DMS153 treated with DMSO at 0.1 percent for 48 hours (cell line): ENCODE data around the gene ZNF681.
"Not testable (repeated sequence)": the region's sequence is repeated elsewhere in the genome, so short reads cannot be mapped to it uniquely, and the experiment has no call there.

ENCODE experiments used
- DNase-seq: peaks from one replicate; lab custom pipeline; 2025; ENCODE audit not compliant: unreplicated experiment; lab: John Stamatoyannopoulos, UW

ZNF681 gene

DNA sequence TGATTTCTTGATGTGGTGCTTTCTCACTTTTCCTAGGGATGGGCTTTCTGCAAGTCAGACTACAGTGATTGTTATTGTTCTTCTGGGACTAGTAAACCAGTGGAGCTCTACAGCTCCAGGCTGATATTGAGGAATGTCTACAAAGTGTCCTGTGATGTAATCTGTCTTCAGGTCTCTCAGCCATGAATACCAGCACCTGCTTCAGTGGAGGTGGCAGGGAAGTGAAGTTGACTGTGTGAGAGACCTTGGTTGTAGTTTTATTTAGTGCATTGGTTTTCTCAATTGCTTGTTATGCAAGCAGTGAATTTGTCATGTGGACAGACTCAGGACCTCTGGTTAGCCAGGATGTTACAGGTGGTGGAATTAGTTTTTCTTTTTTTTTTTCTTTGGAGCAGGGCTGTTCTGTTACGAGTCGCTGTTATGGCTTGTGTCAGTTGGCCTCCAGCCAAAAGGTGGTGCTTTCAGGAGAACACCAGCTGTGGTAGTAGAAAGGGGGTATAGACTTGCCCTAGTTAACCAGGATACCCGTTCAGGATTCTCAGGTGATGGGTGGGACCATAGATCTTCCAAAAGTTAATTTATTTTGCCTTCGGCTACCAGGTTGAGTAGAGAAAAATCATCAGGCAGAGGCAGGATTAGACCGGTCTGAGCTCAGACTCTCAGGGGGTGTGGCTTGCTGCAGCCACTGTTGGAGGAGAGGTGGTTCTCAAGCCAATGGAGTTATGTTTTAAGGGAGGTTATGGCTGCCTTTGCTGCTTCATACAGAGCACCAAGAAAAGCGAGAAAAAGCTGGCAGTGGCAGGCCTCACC lies 59.8 kb downstream of the ZNF681 start:
- DNase-seq, result no peak

DNA sequence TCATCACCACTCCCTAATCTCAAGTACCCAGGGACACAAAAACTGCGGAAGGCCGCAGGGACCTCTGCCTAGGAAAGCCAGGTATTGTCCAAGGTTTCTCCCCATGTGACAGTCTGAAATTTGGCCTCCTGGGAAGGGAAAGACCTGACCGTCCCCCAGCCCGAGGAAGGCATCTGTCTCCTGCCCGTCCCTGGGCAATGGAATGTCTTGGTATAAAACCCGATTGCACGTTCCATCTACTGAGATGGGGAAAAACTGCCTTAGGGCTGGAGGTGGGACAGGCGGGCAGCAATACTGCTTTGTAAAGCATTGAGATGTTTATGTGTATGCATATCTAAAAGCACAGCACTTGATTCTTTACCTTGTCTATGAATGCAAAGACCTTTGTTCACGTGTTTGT lies 65.8 kb downstream of the ZNF681 start:
- DNase-seq, result not testable (repeated sequence)
